Activated CD4-positive, alpha-beta T cell treated with anti-CD3 and anti-CD28 coated beads, Interleukin-2, amount 10 ng/mL, durations not matched to agents 7 days and 5 days (primary cell): ENCODE data around the gene CORO7. TPM values are rescaled to one million over a fixed set of nuclear protein-coding genes. Genes with fewer than 3 reads are reported as not detected.
"Not testable (repeated sequence)": the region's sequence is repeated elsewhere in the genome, so short reads cannot be mapped to it uniquely, and the experiment has no call there.

ENCODE experiments used
- CTCF ChIA-PET: fragments of 350-600 bp; sonication (Branson Sonifier 250); formaldehyde crosslinking; loops from one replicate; lab custom pipeline; 2021; ENCODE audit warnings: antibody characterized with exemption; lab: Charles Lee
- POLR2A ChIA-PET: fragments of 350-600 bp; sonication (Branson Sonifier 250); formaldehyde crosslinking; loops from one replicate; lab custom pipeline; 2021; ENCODE audit warnings: antibody characterized with exemption; lab: Charles Lee
- DNase-seq: peaks from one replicate; pipeline ENCODE4 v3.0.0-alpha.2; 2020
- H3K27ac Mint-ChIP-seq: one replicate; pipeline ENCODE4 v1.8.0; 2021; ENCODE audit warnings: mild to moderate bottlenecking, moderate library complexity, mixed read lengths
- H3K27me3 Mint-ChIP-seq: one replicate; pipeline ENCODE4 v1.8.0; 2021; ENCODE audit warnings: mixed read lengths
- H3K36me3 Mint-ChIP-seq: one replicate; pipeline ENCODE4 v1.8.0; 2021; ENCODE audit warnings: low read depth, mixed read lengths
- H3K4me1 Mint-ChIP-seq: one replicate; pipeline ENCODE4 v1.8.0; 2021; ENCODE audit warnings: mixed read lengths
- H3K4me3 Mint-ChIP-seq: one replicate; pipeline ENCODE4 v1.8.0; 2021; ENCODE audit warnings: mild to moderate bottlenecking, moderate library complexity, mixed read lengths
- H3K9me3 Mint-ChIP-seq: one replicate; pipeline ENCODE4 v1.8.0; 2021; ENCODE audit warnings: mixed read lengths
- total RNA-seq, 2 experiments: library from RNA; stranded (reverse); gene quantifications; one replicate each; pipeline ENCODE4 v1.2.3, GENCODE V29; 2021

Gene CORO7
- total RNA-seq, 2 experiments from 2014 or later, result 196 to 211 TPM

DNA sequence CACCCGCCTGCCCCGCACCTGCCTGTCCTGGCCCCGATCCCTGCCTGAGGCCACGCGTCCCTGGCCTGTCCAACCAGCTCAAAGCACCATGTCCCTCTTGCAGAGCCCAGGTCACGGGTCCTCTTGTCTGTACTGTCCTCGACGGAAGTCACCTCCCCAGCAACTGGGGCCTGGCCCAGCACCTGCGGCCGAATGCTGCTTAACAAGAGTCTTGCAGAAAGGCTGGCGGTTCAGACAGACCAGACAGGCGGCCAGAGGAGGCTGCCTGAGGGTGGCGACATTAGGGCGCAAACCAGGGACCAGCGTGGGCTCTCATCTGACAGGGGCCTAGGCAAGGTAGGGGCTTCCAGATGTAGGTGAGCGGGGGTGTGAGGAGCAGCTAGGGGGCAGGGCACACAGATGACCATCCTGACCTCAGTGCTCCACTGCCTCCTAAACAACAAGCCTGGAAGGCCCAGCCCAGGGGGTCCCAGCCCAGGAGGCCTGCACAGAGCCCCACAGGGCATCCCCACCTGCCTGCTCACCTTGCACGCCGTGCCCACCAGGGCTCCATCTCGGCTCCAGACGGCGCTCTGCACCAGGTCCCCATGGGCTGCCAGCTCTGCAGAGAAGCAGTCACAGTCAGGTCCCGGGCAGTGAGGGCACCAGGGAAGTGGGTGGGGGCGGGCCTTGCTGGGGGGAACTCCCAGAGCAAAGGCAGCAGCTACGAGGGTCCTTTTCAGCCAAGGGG is 11.3 kb downstream of the CORO7 start:
- H3K9me3 Mint-ChIP-seq, result no peaks in the 10 kb centered on the region
- ChIA-PET CTCF (interaction anchor here (0.8 kb wide), 1 partner anchor 9 kb away, joined by 4 read pairs; no protein-coding TSS in a partner anchor), POLR2A (no interaction called here)
- H3K4me3 Mint-ChIP-seq, result no peak overlapping the region
- H3K4me1 Mint-ChIP-seq, result peaks cover 6% of the 10 kb centered on the region
- H3K36me3 Mint-ChIP-seq, result peaks cover 37% of the 10 kb centered on the region
- DNase-seq, result no peak
- H3K27me3 Mint-ChIP-seq, result no peaks in the 10 kb centered on the region
- H3K27ac Mint-ChIP-seq, result no peak overlapping the region

DNA sequence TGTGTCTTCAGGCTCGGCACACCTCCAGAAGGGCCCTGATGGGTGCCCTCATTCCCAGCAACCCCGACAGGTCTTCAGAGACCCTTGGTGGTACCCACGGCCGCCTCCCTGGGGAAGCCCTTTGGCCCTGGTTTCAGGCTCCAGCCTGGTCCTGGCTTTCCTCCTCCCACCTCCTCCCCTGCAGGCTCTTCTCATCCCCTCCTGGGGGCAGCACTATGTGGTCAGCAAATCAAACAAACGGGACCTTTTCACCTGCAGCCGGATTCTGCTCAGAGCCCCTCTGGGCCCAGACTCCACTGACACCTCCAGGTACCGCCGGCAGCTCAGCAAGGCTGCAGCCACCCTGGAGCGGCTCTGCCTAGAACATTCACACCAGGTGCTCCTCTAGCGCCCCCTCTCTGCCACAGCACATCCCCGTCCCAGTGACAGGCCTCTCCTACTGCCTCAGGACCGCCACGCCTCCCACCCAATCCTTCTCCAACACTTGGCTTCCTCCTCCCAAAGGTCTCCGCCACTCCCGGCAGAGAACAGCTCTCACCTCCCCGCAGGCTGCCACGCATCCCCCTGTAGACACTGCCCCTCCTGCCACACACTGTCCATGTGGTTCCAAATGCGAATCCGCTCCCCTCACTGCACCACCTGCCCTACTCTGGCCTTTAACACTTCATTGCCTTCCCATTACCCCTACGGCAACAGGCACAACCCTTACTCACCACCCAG is 12.0 kb downstream of the CORO7 start:
- CTCF ChIA-PET, result interaction anchor here (0.6 to 3.0 kb wide), 6 partner anchors 9 to 1401 kb away, joined by 3 to 24 read pairs (median 3); partner anchors contain the start of gene CORO7
- Mint-ChIP-seq H3K36me3 (peaks cover 42% of the 10 kb centered on the region), H3K4me3 (no peak overlapping the region), H3K27ac (peak overlapping the region; percentile 78), H3K9me3 (no peaks in the 10 kb centered on the region), H3K27me3 (no peaks in the 10 kb centered on the region), H3K4me1 (peaks cover 5% of the 10 kb centered on the region)
- DNase-seq, result peak; percentile 50
- POLR2A ChIA-PET, result no interaction called here

DNA sequence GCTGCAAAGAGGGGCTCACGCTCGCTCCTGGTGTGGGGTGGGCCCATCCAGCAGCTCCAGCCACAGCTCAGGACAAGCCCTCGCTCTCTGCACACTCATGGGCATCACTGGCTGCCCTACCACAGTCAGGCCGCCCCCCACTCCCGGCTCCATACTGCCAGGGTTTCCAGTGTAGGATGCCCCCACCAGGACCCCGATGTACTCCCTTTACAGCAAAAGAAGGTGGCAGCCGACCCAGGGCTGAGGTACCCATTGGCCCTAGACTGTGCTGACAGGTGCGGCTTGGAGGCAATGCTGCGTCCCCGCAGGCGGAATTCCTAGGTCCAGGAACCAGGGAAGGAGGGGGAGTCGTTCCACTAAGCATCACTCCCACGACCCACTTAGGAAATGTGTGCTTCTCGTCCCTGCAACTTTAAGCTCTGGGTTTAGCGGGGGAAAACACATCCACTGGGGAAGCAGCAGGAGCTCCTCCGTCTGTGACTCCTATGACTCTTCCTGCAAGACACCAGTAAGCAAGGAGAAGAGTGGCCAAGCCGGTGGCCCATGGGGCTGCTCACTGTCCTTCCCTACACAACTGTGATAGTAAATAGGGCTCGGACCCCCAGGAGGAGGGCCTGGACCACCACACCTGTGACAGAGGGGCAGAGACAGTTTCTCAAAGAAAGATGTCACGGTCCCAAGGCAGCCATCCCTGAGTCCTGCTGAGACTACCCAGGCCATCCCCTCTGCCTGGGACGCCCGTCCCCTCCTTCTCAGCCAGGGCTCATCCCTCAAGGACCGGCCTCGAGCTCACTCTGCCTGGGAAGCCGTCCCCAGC is 13.1 kb downstream of the CORO7 start:
- POLR2A ChIA-PET, result no interaction called here
- no peak overlapping the region for H3K4me3 Mint-ChIP-seq
- no peak for DNase-seq
- H3K4me1 Mint-ChIP-seq, result peaks cover 5% of the 10 kb centered on the region
- H3K27ac Mint-ChIP-seq, result no peak overlapping the region
- no peaks in the 10 kb centered on the region for H3K27me3 Mint-ChIP-seq
- H3K36me3 Mint-ChIP-seq, result peaks cover 47% of the 10 kb centered on the region
- H3K9me3 Mint-ChIP-seq, result no peaks in the 10 kb centered on the region
- CTCF ChIA-PET, result interaction anchor here (0.6 to 3.0 kb wide), 21 partner anchors 10 to 1355 kb away, joined by 3 to 24 read pairs (median 3); partner anchors contain the start of gene CORO7

DNA sequence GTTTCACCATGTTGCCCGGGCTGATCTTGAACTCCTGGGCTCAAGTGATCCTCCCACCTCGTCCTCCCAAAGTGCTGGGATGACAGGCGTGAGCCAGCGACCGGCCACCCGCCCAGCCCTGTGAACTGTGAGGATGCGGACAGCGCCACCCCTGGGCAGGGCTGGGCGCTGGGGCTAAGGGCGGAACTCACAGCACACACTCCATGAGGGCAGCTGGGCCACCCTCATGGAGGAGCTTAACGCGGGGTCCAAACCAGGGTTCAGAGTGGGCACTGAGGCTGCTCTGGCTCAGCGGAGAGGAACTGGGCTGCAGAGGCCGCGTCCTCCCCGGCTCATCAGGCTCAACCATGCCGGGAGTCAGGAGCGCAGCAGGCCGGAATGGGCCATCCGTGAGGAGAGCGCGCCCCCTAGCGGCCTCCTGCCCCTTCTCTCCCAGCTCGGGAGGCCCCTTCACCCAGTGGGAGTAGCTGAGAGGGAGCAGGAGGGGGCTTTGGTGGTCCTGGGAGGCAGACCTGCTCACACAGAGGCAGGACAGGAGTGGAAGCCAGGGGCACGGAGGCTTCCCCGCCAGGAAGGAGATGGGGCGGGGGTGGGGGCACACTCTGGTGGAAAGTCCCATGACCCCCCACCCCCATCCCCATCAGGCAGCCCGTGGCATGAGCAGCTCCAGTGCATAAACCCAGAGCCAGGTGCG is 13.8 kb downstream of the CORO7 start:
- Mint-ChIP-seq H3K36me3 (peaks cover 47% of the 10 kb centered on the region), H3K4me3 (no peak overlapping the region), H3K27ac (no peak overlapping the region), H3K27me3 (no peaks in the 10 kb centered on the region), H3K4me1 (peaks cover 5% of the 10 kb centered on the region), H3K9me3 (no peaks in the 10 kb centered on the region)
- peak; percentile 67 for DNase-seq
- ChIA-PET POLR2A (no interaction called here), CTCF (interaction anchor here (0.5 to 3.0 kb wide), 20 partner anchors 10 to 1354 kb away, joined by 3 to 24 read pairs (median 4); partner anchors contain the start of gene CORO7)

DNA sequence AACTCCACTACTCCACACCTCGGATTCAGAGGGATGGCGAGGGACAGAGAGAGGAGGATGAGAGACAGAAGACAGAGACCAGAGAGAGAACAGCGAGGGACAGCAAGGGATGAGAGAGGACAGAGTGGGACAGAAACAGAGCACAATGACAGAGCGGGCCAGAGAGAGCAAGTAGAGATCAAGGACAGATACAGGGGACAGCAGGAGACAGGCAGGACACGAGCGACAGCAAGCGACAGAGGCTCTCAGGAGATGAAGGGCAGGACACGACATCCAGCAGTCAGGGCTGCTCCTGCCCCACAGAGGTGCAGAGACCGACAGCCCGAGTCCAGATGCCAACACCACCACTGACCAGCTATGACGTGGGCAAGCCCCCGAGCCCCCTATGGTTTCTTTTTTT is 14.9 kb downstream of the CORO7 start:
- Mint-ChIP-seq H3K36me3 (peaks cover 49% of the 10 kb centered on the region), H3K4me1 (peaks cover 5% of the 10 kb centered on the region), H3K27me3 (no peaks in the 10 kb centered on the region), H3K27ac (no peak overlapping the region), H3K9me3 (no peaks in the 10 kb centered on the region), H3K4me3 (no peak overlapping the region)
- CTCF ChIA-PET, result interaction anchor here (0.7 to 3.0 kb wide), 7 partner anchors 12 to 148 kb away, joined by 4 to 24 read pairs (median 7); partner anchors contain the start of gene CORO7
- POLR2A ChIA-PET, result interaction anchor here (0.6 kb wide), 2 partner anchors 51 to 147 kb away, joined by 3 read pairs; no protein-coding TSS in a partner anchor
- DNase-seq, result no peak

DNA sequence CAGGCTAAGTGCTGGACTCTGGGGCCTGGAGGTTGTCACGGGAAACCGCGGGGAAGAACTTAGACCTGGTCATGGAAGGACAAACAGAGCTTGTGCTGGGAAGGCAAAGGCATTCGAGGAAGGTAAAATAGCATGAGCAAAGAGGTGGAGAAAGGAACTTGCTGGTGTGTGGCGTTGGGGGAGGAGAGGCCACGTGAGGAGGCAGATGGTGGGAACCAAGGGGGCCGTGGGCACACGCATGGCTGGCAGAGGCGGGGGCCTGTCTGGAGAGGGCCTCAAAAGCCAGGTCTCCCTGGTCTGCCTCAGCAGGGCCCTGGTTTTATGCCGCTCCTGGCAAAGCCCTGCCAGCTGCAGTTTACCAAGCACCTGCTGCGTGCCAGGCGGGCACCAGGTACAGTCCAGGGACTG is 15.3 kb downstream of the CORO7 start:
- POLR2A ChIA-PET, result interaction anchor here (0.6 kb wide), 1 partner anchor 51 kb away, joined by 3 read pairs; no protein-coding TSS in a partner anchor
- Mint-ChIP-seq H3K4me3 (no peak overlapping the region), H3K36me3 (peaks cover 50% of the 10 kb centered on the region), H3K4me1 (peaks cover 5% of the 10 kb centered on the region), H3K27me3 (no peaks in the 10 kb centered on the region), H3K27ac (no peak overlapping the region), H3K9me3 (no peaks in the 10 kb centered on the region)
- CTCF ChIA-PET, result interaction anchor here (0.7 to 1.8 kb wide), 2 partner anchors 20 to 41 kb away, joined by 6 read pairs; no protein-coding TSS in a partner anchor
- no peak for DNase-seq

DNA sequence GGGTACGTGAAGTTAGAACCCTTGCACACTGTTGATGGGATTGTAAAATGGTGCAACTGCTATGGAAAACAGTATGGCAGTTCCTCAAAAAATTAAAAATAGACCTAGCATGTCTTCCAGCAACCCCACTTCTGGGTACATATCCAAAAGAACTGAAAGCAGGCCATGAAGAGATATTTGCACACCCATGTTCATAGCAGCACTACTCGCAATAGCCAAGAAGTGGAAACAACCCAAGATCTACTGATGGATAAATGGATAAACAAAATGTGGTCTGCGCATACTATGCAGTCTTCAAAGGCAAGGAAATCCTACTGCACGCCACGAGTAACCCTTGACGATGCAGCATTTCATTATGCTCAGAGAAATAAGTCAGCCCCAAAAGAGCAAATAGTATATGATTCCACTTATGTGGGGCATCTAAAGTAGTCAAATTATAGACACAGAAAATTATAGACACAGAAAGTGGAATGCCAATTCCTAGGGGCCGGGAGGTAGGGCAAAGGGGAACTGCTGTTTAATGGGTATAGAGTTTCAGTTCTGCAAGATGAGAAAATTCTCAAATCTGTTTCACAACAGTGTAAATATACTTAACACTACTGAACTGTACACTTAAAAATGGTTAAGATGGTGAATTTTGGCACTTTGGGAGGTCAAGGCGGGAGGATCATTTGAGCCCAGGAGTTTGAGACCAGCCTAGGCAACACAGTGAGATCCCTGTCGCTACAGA is 17.2 kb downstream of the CORO7 start:
- no peak for DNase-seq
- ChIA-PET POLR2A (no interaction called here), CTCF (interaction anchor here (1.2 kb wide), 1 partner anchor 11 kb away, joined by 3 read pairs; no protein-coding TSS in a partner anchor)
- H3K4me1 Mint-ChIP-seq, result peaks cover 2% of the 10 kb centered on the region
- no peak overlapping the region for H3K27ac Mint-ChIP-seq
- no peaks in the 10 kb centered on the region for H3K27me3 Mint-ChIP-seq
- H3K4me3 Mint-ChIP-seq, result no peak overlapping the region
- peaks cover 44% of the 10 kb centered on the region for H3K36me3 Mint-ChIP-seq
- H3K9me3 Mint-ChIP-seq, result no peaks in the 10 kb centered on the region

DNA sequence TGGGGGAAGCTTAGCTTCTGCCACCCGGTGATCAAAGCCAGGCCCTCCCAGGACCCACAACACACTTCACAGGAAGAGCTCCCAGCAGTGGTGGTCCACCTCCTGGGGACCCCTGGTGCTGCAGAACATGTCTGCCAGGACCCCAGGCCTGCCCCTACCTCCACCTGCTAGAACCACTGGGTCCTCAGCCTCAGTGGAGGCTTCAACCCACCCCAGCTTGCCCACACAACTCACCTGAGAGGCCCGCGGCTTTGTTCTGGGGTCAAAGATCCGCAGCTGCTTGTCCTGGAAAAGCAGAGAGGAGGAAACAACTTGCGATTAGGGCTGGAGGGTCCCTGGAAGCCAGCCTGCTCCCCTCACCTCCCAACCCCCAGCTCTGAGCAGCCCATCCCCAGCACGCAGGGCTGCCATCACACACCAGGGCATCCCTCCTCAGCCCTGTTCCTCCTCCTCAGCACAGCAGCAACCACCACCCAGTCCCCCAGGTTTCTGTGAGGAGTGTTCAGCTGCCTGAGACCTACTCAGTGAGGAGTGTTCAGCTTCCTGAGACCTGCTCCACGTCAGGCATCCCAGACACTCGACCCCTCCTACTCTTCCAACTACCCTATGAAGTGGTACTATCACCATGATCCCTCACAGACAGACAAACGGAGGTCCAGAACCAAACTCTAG is 21.2 kb downstream of the CORO7 start:
- H3K27me3 Mint-ChIP-seq, result no peaks in the 10 kb centered on the region
- no peak overlapping the region for H3K4me3 Mint-ChIP-seq
- H3K36me3 Mint-ChIP-seq, result peaks cover 27% of the 10 kb centered on the region
- CTCF ChIA-PET, result no interaction called here
- POLR2A ChIA-PET, result no interaction called here
- no peaks in the 10 kb centered on the region for H3K9me3 Mint-ChIP-seq
- no peaks in the 10 kb centered on the region for H3K4me1 Mint-ChIP-seq
- DNase-seq, result no peak
- no peak overlapping the region for H3K27ac Mint-ChIP-seq

DNA sequence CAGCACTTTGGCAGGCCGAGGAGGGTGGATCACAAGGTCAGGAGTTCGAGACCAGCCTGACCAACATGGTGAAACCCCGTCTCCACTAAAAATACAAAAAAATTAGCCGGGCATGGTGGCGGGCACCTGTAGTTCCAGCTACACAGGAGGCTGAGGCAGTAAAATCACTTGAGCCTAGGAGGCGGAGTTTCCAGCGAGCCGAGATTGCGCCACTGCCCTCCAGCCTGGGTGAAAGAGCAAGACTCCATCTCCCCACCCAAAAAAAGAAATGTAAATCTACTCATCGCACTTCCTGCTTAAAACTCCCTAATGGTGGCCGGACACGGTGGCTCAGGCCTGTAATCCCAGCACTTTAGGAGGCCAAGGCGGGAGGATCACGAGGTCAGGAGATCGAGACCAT is 22.5 kb downstream of the CORO7 start:
- POLR2A ChIA-PET, DNase-seq, H3K27ac Mint-ChIP-seq, H3K4me3 Mint-ChIP-seq, H3K4me1 Mint-ChIP-seq, H3K27me3 Mint-ChIP-seq, H3K9me3 Mint-ChIP-seq: not testable (repeated sequence)
- H3K36me3 Mint-ChIP-seq, result peaks cover 20% of the 10 kb centered on the region
- CTCF ChIA-PET, result interaction anchor here (1.4 to 1.6 kb wide), 2 partner anchors 9 to 140 kb away, joined by 3 to 6 read pairs; no protein-coding TSS in a partner anchor

DNA sequence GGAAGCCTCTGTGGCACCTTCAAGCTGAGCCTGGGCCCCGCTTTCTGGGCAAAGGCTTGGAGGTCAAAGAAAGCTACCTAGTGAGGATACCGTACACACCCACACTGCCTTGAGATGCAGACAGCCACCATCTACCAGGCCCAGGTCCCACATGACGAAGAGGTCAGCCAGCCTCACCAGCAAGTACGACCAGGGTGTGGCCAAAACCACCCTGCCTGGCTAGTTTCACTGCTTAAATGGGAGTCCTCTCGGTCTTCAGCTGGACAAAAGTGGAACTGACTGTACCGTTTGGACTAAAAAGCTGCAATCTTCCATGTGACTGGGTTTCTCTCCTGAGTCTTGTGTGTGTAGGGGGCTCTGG is 23.2 kb downstream of the CORO7 start:
- Mint-ChIP-seq H3K27me3 (no peaks in the 10 kb centered on the region), H3K4me3 (no peak overlapping the region), H3K4me1 (no peaks in the 10 kb centered on the region), H3K36me3 (peaks cover 20% of the 10 kb centered on the region), H3K27ac (no peak overlapping the region), H3K9me3 (no peaks in the 10 kb centered on the region)
- ChIA-PET POLR2A (no interaction called here), CTCF (interaction anchor here (0.6 to 1.6 kb wide), 3 partner anchors 9 to 139 kb away, joined by 3 to 6 read pairs (median 3); no protein-coding TSS in a partner anchor)
- DNase-seq, result no peak
